B cell (primary cell): ENCODE data around the gene REEP2.

Experiments used
- CTCF ChIP-seq: fragments of 200-600 bp; IDR thresholded peaks from one replicate; pipeline ENCODE4 v1.8.0; 2022; ENCODE audit warnings: antibody characterized with exemption, mild to moderate bottlenecking
- EZH2 ChIP-seq: IDR thresholded peaks from 2 replicates; pipeline ENCODE4 v1.6.1; 2012; ENCODE audit warnings: borderline replicate concordance, low read depth, mild to moderate bottlenecking, moderate library complexity, low read length; ENCODE audit not compliant: insufficient read depth, poor library complexity, severe bottlenecking

- TF ChIP-seq CTCF, result no peak
- TF ChIP-seq EZH2, result no peak
Measured at GRCh38 chr5:138469540-138470321, 30.9 kb downstream of the REEP2 start.
